ENCODE measurements around the gene USP30. TPM values are rescaled to one million over a fixed set of nuclear protein-coding genes. Genes with fewer than 3 reads are reported as not detected.

USP30 gene
- total RNA-seq, 2 experiments from 2014 or later: 5.9 to 8.8 TPM

GRCh38 chr12:109100741-109101140 lies 48.4 kb downstream of the USP30 start:
- Mint-ChIP-seq H3K4me1 (ENCODE audit: low read depth) (peaks cover 24% of the 10 kb centered on the region), H3K9me3 (ENCODE audit: insufficient read depth) (no peaks in the 10 kb centered on the region), H3K27ac (no peak overlapping the region), H3K27me3 (ENCODE audit: low read depth) (no peaks in the 10 kb centered on the region), H3K36me3 (ENCODE audit: low read depth) (peaks cover 54% of the 10 kb centered on the region), H3K4me3 (no peak overlapping the region)
- ATAC-seq (no peak), DNase-seq (no peak)
- ChIA-PET CTCF (interaction anchor here (1.0 to 3.5 kb wide), 4 partner anchors 8 to 483 kb away, joined by 3 to 26 read pairs (median 4); no protein-coding TSS in a partner anchor), POLR2A (interaction anchor here (0.9 kb wide), 1 partner anchor 11 kb away, joined by 4 read pairs; no protein-coding TSS in a partner anchor)

- POLR2A ChIA-PET: no interaction called here
- no peak for ATAC-seq
These were observed 50.1 kb downstream of the USP30 start for GRCh38 chr12:109102491-109102890.

GRCh38 chr12:109105176-109105575 lies 52.8 kb downstream of the USP30 start:
- Mint-ChIP-seq H3K27ac (no peak overlapping the region), H3K36me3 (ENCODE audit: low read depth) (peaks cover 58% of the 10 kb centered on the region)

More at GRCh38 chr12:109102491-109102890, 50.1 kb downstream of the USP30 start:
- Mint-ChIP-seq H3K27ac (no peak overlapping the region), H3K27me3 (ENCODE audit: low read depth) (no peaks in the 10 kb centered on the region), H3K4me3 (no peak overlapping the region), H3K9me3 (ENCODE audit: insufficient read depth) (no peaks in the 10 kb centered on the region), H3K36me3 (ENCODE audit: low read depth) (peaks cover 60% of the 10 kb centered on the region), H3K4me1 (ENCODE audit: low read depth) (peaks cover 24% of the 10 kb centered on the region)
- no peak for DNase-seq
- CTCF ChIA-PET: interaction anchor here (1.0 to 2.0 kb wide), 3 partner anchors 9 to 291 kb away, joined by 3 to 10 read pairs (median 4); no protein-coding TSS in a partner anchor

GRCh38 chr12:109109746-109110350 lies 57.5 kb downstream of the USP30 start:
- Mint-ChIP-seq H3K4me1 (ENCODE audit: low read depth) (peaks cover 15% of the 10 kb centered on the region), H3K27ac (peak overlapping the region; percentile 57), H3K36me3 (ENCODE audit: low read depth) (peaks cover 34% of the 10 kb centered on the region), H3K27me3 (ENCODE audit: low read depth) (no peaks in the 10 kb centered on the region), H3K4me3 (no peak overlapping the region), H3K9me3 (ENCODE audit: insufficient read depth) (no peaks in the 10 kb centered on the region)
- DNase-seq (no peak), ATAC-seq (no peak)
- CTCF ChIA-PET: interaction anchor here (0.7 to 2.0 kb wide), 3 partner anchors 10 to 283 kb away, joined by 3 to 8 read pairs (median 5); no protein-coding TSS in a partner anchor
- POLR2A ChIA-PET: no interaction called here

More at GRCh38 chr12:109105176-109105575, 52.8 kb downstream of the USP30 start:
- CTCF ChIA-PET: no interaction called here
- H3K4me1 Mint-ChIP-seq (ENCODE audit: low read depth): peaks cover 8% of the 10 kb centered on the region
- H3K27me3 Mint-ChIP-seq (ENCODE audit: low read depth): no peaks in the 10 kb centered on the region
- POLR2A ChIA-PET: interaction anchor here (0.7 kb wide), 1 partner anchor 10 kb away, joined by 4 read pairs; no protein-coding TSS in a partner anchor
- ATAC-seq (no peak), DNase-seq (no peak)
- no peak overlapping the region for H3K4me3 Mint-ChIP-seq
- H3K9me3 Mint-ChIP-seq (ENCODE audit: insufficient read depth): no peaks in the 10 kb centered on the region

- H3K4me1 Mint-ChIP-seq (ENCODE audit: low read depth): peaks cover 24% of the 10 kb centered on the region
- H3K4me3 Mint-ChIP-seq: peak overlapping the region; percentile 67
- H3K27ac Mint-ChIP-seq: peak overlapping the region; percentile 69
- ChIA-PET POLR2A (no interaction called here), CTCF (interaction anchor here (0.6 to 2.7 kb wide), 13 partner anchors 9 to 721 kb away, joined by 3 to 26 read pairs (median 6); partner anchors contain the start of gene ALKBH2)
- no peaks in the 10 kb centered on the region for H3K27me3 Mint-ChIP-seq (ENCODE audit: low read depth)
- H3K9me3 Mint-ChIP-seq (ENCODE audit: insufficient read depth): no peaks in the 10 kb centered on the region
- ATAC-seq (peak; percentile 83), DNase-seq (peak; percentile 60)
- H3K36me3 Mint-ChIP-seq (ENCODE audit: low read depth): peaks cover 25% of the 10 kb centered on the region
These were observed 58.7 kb downstream of the USP30 start for GRCh38 chr12:109110988-109111495.

GRCh38 chr12:109112720-109113465 lies 60.5 kb downstream of the USP30 start:
- no peaks in the 10 kb centered on the region for H3K9me3 Mint-ChIP-seq (ENCODE audit: insufficient read depth)
- POLR2A ChIA-PET: no interaction called here
- H3K27ac Mint-ChIP-seq: no peak overlapping the region
- H3K27me3 Mint-ChIP-seq (ENCODE audit: low read depth): no peaks in the 10 kb centered on the region
- CTCF ChIA-PET: interaction anchor here (1.0 to 2.7 kb wide), 12 partner anchors 11 to 280 kb away, joined by 3 to 26 read pairs (median 6); partner anchors contain the start of gene ALKBH2
- DNase-seq (no peak), ATAC-seq (no peak)
- peaks cover 25% of the 10 kb centered on the region for H3K4me1 Mint-ChIP-seq (ENCODE audit: low read depth)
- H3K36me3 Mint-ChIP-seq (ENCODE audit: low read depth): peaks cover 18% of the 10 kb centered on the region
- H3K4me3 Mint-ChIP-seq: no peak overlapping the region

- ChIA-PET CTCF (interaction anchor here (1.6 kb wide), 1 partner anchor 280 kb away, joined by 6 read pairs; no protein-coding TSS in a partner anchor), POLR2A (no interaction called here)
- H3K27ac Mint-ChIP-seq: no peak overlapping the region
These were observed 61.4 kb downstream of the USP30 start for GRCh38 chr12:109113661-109114321.

GRCh38 chr12:109114644-109115043 lies 62.3 kb downstream of the USP30 start:
- ATAC-seq (no peak), DNase-seq (no peak)
- Mint-ChIP-seq H3K4me1 (ENCODE audit: low read depth) (peaks cover 25% of the 10 kb centered on the region), H3K27me3 (ENCODE audit: low read depth) (no peaks in the 10 kb centered on the region), H3K9me3 (ENCODE audit: insufficient read depth) (no peaks in the 10 kb centered on the region), H3K36me3 (ENCODE audit: low read depth) (peaks cover 8% of the 10 kb centered on the region), H3K27ac (no peak overlapping the region), H3K4me3 (no peak overlapping the region)
- ChIA-PET POLR2A (interaction anchor here (0.6 kb wide), 1 partner anchor 10 kb away, joined by 4 read pairs; no protein-coding TSS in a partner anchor), CTCF (interaction anchor here (1.6 kb wide), 1 partner anchor 279 kb away, joined by 6 read pairs; no protein-coding TSS in a partner anchor)

More at GRCh38 chr12:109113661-109114321, 61.4 kb downstream of the USP30 start:
- Mint-ChIP-seq H3K4me1 (ENCODE audit: low read depth) (peaks cover 25% of the 10 kb centered on the region), H3K27me3 (ENCODE audit: low read depth) (no peaks in the 10 kb centered on the region), H3K9me3 (ENCODE audit: insufficient read depth) (no peaks in the 10 kb centered on the region), H3K4me3 (no peak overlapping the region), H3K36me3 (ENCODE audit: low read depth) (peaks cover 12% of the 10 kb centered on the region)
- DNase-seq (no peak), ATAC-seq (no peak)

GRCh38 chr12:109115404-109115757 lies 63.0 kb downstream of the USP30 start:
- peaks cover 6% of the 10 kb centered on the region for H3K36me3 Mint-ChIP-seq (ENCODE audit: low read depth)
- H3K27ac Mint-ChIP-seq: no peak overlapping the region
- POLR2A ChIA-PET: interaction anchor here (0.6 kb wide), 1 partner anchor 10 kb away, joined by 4 read pairs; no protein-coding TSS in a partner anchor
- ATAC-seq: no peak
- CTCF ChIA-PET: interaction anchor here (0.9 to 1.6 kb wide), 2 partner anchors 278 kb away, joined by 3 to 6 read pairs; no protein-coding TSS in a partner anchor
- peaks cover 22% of the 10 kb centered on the region for H3K4me1 Mint-ChIP-seq (ENCODE audit: low read depth)
- H3K4me3 Mint-ChIP-seq: no peak overlapping the region
- no peaks in the 10 kb centered on the region for H3K27me3 Mint-ChIP-seq (ENCODE audit: low read depth)
- no peaks in the 10 kb centered on the region for H3K9me3 Mint-ChIP-seq (ENCODE audit: insufficient read depth)
- no peak for DNase-seq

GRCh38 chr12:109115758-109116610 lies 63.6 kb downstream of the USP30 start, which contains the start of gene ACACB:
TSS of gene ACACB (plus strand) at chr12:109116587. CDS start at chr12:109139406, 22,819 bp downstream.
- ATAC-seq (no peak), DNase-seq (no peak)
- H3K27me3 Mint-ChIP-seq (ENCODE audit: low read depth): no peaks in the 10 kb centered on the region
- ChIA-PET CTCF (interaction anchor here (0.9 kb wide), 1 partner anchor 278 kb away, joined by 3 read pairs; no protein-coding TSS in a partner anchor), POLR2A (no interaction called here)
- peaks cover under 1% of the 10 kb centered on the region for H3K36me3 Mint-ChIP-seq (ENCODE audit: low read depth)
- H3K9me3 Mint-ChIP-seq (ENCODE audit: insufficient read depth): no peaks in the 10 kb centered on the region
- peaks cover 18% of the 10 kb centered on the region for H3K4me1 Mint-ChIP-seq (ENCODE audit: low read depth)
- no peak within 1 kb of the TSS for H3K27ac Mint-ChIP-seq
- no peak within 1 kb of the TSS for H3K4me3 Mint-ChIP-seq

Data from activated CD8-positive, alpha-beta T cell treated with anti-CD3 and anti-CD28 coated beads, Interleukin-2, amount 10 ng/mL, durations not matched to agents 7 days and 5 days (primary cell).